IPS DF 4.7 (cell line): ENCODE data around the gene CCDC149.

Experiments
- DNase-seq: peaks from one replicate; pipeline ENCODE4 v3.0.0-alpha.2; 2013; ENCODE audit warnings: low spot score; ENCODE audit errors: extremely low read depth

The CCDC149 gene

DNA sequence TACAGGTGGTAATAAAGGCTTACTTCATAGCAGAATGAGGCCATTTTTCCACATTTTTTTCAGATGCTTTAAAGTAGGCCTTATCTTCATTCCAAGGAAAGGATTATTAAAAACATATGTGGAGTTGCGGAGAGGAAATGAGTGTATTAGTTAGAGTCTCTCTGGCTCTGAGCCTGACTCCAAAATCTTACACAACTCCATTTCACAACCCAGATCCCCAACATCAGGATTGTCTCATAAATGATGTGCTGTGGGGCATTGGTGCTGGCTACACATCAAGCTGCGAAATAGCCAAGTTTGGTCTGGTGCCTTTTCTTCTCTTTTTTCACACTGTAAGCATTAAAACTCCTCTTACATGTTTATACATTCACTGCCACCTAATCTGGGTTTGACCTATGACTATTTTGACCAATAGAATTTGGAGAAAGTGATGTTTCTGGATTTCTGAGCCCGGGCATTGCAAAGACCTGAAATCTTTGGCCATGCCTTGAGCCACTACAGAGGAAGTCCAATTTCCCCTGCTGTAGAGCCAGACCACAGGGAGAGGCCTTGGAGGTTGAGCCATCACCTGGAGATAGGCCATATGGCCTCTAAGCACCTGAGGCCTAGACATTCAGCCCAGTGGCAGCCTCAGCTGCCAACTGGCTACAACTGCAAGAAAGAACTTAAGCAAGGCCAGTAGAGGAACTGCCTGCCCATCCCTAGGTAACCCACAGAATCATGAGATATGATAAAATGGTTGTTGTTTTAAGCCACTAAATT is 134.2 kb downstream of the CCDC149 start:
- no peak for DNase-seq

GRCh38 chr4:24777536-24778463 is 135.0 kb downstream of the CCDC149 start:
- no peak for DNase-seq

DNA sequence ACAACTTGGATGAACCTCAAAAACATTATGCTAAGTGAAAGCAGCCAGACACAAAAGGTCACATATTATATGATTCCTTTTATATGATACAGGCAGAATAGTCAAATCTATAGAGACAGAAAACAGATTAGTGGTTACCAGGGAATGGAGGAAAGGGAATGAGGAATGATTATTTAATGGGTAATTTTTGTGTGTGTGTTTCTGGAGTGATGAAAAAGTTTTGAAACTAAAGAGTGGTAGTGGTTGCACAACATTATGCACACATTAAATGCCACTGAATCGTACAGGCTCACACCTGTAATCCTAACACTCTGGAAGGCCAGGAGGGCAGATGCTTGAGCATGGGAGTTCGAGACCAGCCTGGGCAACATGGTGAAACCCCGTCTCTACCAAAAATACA is 137.1 kb downstream of the CCDC149 start:
- DNase-seq: no peak

- DNase-seq: no peak
Measured at GRCh38 chr4:24775032-24775605, 137.7 kb downstream of the CCDC149 start.

DNA sequence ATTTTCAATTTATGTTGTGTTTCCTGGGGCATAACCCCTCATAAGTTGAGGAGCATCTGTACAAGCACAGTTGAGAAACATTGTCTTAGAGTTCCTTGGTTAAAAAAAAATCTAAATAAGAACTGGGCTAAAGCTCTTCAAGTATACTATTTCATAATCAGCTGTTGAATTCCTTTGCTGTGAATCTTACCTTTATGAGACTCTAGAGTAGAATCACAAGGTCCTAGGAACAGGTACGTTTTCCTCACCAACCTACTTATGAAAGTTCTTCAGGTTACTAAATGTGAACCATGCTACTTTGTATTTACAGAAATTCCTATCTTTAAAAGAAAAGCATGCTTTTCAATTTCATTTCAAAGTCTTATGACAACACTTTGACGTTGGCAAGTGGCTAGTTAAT is 138.4 kb downstream of the CCDC149 start:
- no peak for DNase-seq

- no peak for DNase-seq
Measured at GRCh38 chr4:24772952-24773351, 139.9 kb downstream of the CCDC149 start.

DNA sequence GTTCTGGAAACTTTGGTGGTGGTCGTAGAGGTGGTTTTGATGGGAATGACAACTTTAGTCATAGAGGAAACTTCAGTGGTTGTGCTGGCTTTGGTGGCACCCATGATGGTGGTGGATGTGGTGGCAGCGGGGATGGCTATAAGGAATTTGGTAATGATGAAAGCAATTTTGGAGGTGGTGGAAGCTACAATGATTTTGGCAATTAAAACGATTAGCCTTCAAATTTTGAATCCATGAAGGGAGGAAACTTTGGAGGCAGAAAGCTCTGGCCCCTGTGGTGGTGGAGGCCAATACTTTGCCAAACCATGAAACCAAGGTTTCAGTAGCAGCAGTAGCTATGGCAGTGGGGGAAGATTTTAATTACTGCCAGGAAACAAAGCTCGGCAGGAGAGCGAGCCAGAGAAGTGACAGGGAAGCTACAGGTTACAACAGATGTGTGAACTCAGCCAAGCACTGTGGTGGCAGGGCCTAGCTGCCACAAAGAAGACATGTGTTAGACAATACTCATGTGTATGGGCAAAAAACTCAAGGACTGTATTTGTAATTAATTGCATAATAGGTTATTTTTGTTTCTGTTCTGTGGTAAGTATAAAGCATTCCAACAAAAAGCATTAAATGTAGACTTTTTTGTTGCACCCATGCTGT is 140.7 kb downstream of the CCDC149 start:
- no peak for DNase-seq

- no peak for DNase-seq
Measured at GRCh38 chr4:24771241-24771640, 141.6 kb downstream of the CCDC149 start.

DNA sequence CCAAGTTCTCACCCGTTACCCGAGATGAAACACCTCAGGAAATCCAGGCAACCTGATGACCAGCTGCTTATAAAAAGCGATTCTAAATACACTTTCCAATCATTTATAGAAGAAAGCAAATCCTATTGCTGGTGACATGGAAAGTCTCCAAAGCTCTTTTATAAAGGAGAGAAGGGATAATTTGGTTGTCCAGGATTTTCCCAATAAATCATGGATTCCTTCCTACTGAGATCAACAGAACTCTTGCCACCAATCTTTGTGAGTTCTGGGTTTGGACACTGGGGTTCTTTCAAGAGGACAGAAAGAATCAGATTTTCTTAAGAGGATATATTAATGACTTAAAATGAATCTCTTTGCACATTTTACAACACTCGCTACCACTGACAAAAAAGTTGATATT is 142.2 kb downstream of the CCDC149 start:
- no peak for DNase-seq

DNA sequence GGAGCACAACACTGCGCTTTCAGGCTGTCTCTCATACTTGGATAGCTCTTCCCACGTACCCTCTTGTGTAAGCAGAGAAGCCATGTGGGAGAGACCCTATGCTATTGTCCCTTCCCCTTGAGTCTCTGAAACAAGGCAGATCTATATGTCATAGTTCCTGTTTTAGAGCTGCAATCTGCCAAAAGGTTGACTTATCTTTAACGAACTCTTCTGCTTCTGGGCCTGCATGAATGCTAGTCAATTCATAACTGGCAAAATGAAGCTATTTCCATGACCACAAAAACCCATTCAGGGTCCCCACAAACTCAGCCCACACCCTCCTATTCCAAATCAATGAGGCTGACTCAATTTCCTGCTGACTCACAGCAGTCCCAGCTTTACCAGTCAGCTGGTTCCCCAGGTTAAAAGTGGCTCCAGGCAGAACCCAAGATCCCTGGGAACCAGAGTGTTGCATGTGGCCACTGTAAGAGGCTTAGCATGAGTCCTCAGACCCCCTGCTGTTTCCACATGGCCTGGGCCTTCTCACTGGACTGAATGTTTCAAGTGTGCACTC is 142.7 kb downstream of the CCDC149 start:
- no peak for DNase-seq

DNA sequence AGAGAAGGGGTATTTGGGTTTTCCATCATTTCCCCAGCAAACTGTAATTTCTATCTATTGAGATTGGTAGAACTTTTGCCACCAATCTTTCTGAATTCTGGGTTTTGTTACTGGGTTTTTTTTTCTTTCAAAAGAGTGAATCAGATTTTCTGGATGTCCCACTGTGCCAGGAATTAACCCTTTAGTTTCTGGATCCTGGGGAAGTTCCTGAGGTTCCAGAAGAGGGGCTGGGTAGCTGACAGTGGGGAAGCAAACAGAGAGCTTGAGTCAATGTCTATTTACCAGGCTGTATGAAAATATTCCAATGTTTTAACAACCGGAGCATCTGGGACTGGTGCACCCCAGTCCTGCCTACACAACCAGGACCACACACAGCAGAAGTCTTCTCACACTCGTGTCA is 143.3 kb downstream of the CCDC149 start:
- DNase-seq: no peak

DNA sequence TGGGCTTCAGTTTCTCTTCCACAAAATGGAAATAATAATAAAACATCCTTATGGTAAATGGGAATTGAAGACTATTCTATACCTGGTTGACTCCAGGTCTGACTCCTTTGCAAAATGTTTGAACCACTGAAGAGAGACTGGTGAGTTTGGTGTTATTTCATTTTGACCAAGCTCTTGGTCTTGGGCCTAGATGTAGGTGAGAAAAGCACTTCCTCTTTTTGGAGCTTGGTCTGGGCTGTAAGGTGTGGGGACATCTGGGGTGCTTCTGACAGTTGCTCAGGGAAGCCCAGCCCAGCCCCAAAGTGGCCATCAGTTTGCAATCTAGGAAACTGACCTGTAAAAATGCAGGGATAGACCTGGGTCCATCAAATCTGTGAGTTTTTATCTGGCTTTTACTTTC is 144.2 kb downstream of the CCDC149 start:
- no peak for DNase-seq

DNA sequence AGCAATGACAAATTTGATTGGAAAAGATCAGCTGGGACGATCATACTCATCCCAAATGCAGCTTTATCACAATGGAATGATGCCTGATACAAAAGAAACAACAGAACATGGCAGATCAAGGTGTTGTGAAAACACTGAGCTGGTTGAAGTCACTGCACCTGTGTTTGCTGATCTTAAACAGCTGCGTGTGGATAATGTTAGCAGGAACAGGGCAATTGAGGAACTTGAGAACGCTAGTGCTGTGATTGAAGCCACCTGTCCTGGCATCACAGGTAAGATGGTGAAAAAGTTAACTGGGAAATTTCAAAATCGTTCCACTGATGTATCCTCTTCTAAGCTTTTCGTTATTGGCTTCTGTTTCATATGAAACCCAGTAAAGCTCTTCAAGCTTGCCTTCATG is 144.8 kb downstream of the CCDC149 start:
- no peak for DNase-seq

GRCh38 chr4:24765376-24765988 is 147.4 kb downstream of the CCDC149 start:
- DNase-seq: no peak

DNA sequence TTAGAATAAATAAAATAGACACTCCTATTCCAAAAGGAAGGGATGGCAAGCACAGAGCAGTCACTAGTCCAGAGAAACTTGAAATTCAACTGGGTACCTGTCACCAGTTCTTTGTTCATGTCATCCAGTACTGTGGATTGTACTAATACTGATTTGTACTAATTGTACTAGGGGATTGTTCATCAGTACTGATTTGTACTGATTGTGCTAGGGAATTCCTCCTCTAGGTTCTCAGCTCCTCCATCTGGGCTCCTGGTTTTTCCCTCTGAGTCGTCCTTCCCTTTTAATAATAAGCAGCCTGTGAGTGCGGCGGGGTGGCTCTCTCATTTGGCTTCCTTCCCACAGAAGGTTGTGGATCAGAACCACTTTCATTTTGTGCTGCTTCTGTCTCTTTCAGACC is 148.5 kb downstream of the CCDC149 start:
- DNase-seq: no peak

DNA sequence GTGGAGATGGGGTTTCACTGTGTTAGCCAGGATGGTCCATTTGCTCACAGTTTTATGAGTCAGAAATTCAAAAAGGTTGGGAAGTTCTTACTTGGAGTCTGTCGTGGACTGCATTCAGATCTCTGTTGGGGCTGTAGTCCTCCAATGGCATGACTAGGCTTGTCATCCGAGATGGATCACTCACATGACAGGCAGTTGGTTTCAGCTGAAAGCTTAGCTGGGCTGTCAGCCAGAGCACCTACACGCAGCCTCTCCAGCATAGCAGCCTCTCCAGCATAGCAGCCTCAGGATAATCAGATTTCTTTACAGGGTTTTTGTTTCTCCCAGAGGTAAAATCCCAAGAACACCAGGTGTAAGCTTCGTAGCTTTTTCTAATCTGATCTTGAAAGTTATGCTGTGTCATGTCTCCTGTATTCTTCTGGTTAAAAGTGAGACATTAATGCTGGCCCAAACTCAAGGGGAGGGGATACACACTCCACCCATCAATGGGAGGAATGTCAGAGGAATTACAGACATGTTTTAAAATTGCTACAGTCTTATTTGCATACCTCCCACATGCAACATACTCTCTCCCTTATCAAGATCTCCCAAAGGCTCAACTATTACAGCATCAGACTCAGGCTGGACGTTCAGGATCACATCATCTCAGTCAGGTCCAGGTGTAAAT is 149.1 kb downstream of the CCDC149 start:
- no peak for DNase-seq
